HCT116 (cell line): ENCODE data around the gene USP12. TPM values are rescaled to one million over a fixed set of nuclear protein-coding genes. Genes with fewer than 3 reads are reported as not detected.

Experiments
- ATAC-seq: fragments of 200-7000 bp; cut with Tn5 transposase; 2 replicates; pipeline ENCODE4 v1.9.1; 2020; ENCODE audit warnings: mild to moderate bottlenecking, moderate library complexity
- BruUV-seq: library from RNA; stranded (reverse); fragments of 400-500 nt; replicated peaks from 2 replicates; lab custom pipeline; 2021; lab: Mats Ljungman, UMichigan
- CTCF ChIA-PET: fragments of 300-600 bp; sonication (Branson Sonifier 250); formaldehyde crosslinking; loops from one replicate; lab custom pipeline; 2021; ENCODE audit warnings: antibody characterized with exemption; lab: Charles Lee
- POLR2A ChIA-PET: fragments of 300-600, 350-600 bp; sonication (Branson Sonifier 250); formaldehyde crosslinking; loops from one replicate; lab custom pipeline; 2021; ENCODE audit warnings: antibody characterized with exemption; lab: Charles Lee
- RAD21 ChIA-PET, 2 experiments: fragments of 300-600 bp; sonication (Branson Sonifier 250); formaldehyde crosslinking; loops; one replicate each; lab custom pipeline; 2023; ENCODE audit warnings: low total read pairs in 2 of 2; ENCODE audit not compliant: uncharacterized antibody in 2 of 2, unreplicated experiment in 2 of 2, low non-redundant PET in 1 of 2; lab: Charles Lee
- DNase-seq: peaks from one replicate; pipeline ENCODE4 v3.0.0-alpha.2; 2010; ENCODE audit warnings: low read depth, low spot score
- H2AFZ ChIP-seq: fragments of 200-600 bp; shearing (Covaris generic), sonication (generic); 2 replicates; pipeline ENCODE4 v1.6.1; 2017; ENCODE audit warnings: low read depth, mixed run types, mixed read lengths, antibody characterized with exemption, low read length; ENCODE audit not compliant: poor library complexity, severe bottlenecking
- H3K27ac ChIP-seq: 2 replicates; pipeline ENCODE4 v1.5.1; 2012; ENCODE audit warnings: low read depth, low read length
- H3K27me3 ChIP-seq: fragments of 200-600 bp; sonication (generic); 2 replicates; pipeline ENCODE4 v1.6.1; 2016; ENCODE audit warnings: mixed run types, low read length, mixed read lengths; ENCODE audit not compliant: insufficient read depth
- H3K36me3 ChIP-seq, 2 experiments: fragments of 200-500 bp in 1 of 2; fragments of 200-600 bp in 1 of 2; sonication (Bioruptor generic) in 1 of 2; sonication (generic) in 1 of 2; 2 replicates each; pipeline versions ENCODE4 v1.5.1 to v1.6.1; 2014 to 2016; ENCODE audit warnings: low read length in 2 of 2, inconsistent platforms in 1 of 2, mixed read lengths in 1 of 2, mixed run types in 1 of 2; ENCODE audit not compliant: insufficient read depth in 2 of 2, control insufficient read depth in 1 of 2
- H3K4me1 ChIP-seq, 2 experiments: fragments of 200-600 bp in 1 of 2; sonication (generic) in 1 of 2; 2 replicates each; pipeline versions ENCODE4 v1.5.1 to v1.6.1; 2012 to 2017; ENCODE audit warnings: low read length in 2 of 2, inconsistent platforms in 1 of 2, mild to moderate bottlenecking in 1 of 2, mixed read lengths in 1 of 2, mixed run types in 1 of 2, moderate library complexity in 1 of 2; ENCODE audit not compliant: insufficient read depth in 2 of 2, control insufficient read depth in 1 of 2
- H3K4me2 ChIP-seq: fragments of 200-600 bp; sonication (generic); 2 replicates; pipeline ENCODE4 v1.6.1; 2017; ENCODE audit warnings: mixed run types, low read length, mixed read lengths
- H3K4me3 ChIP-seq, 2 experiments: fragments of 200-600 bp in 1 of 2; sonication (generic) in 1 of 2; replicated peaks in 1 of 2; 2 replicates each; pipeline ENCODE4 v1.5.1; 2011 to 2016; ENCODE audit warnings: low read length in 2 of 2, control low read depth in 1 of 2, low read depth in 1 of 2, mild to moderate bottlenecking in 1 of 2, mixed read lengths in 1 of 2, mixed run types in 1 of 2
- H3K79me2 ChIP-seq: fragments of 200-600 bp; sonication (generic); 2 replicates; pipeline ENCODE4 v1.6.1; 2017; ENCODE audit warnings: mild to moderate bottlenecking, mixed run types, low read length, moderate library complexity, mixed read lengths; ENCODE audit not compliant: insufficient read depth
- H3K9ac ChIP-seq: fragments of 200-600 bp; sonication (generic); 2 replicates; pipeline ENCODE4 v1.6.1; 2016; ENCODE audit warnings: low read length, mixed read lengths
- H3K9me2 ChIP-seq: fragments of 200-600 bp; sonication (generic), shearing (Covaris generic); 2 replicates; pipeline ENCODE4 v1.6.1; 2017; ENCODE audit warnings: mixed run types, mild to moderate bottlenecking, moderate library complexity; ENCODE audit not compliant: insufficient read depth
- H3K9me3 ChIP-seq, 2 experiments: fragments of 200-500 bp in 1 of 2; fragments of 200-600 bp in 1 of 2; sonication (Bioruptor generic) in 1 of 2; sonication (generic) in 1 of 2; 2 replicates each; pipeline ENCODE4 v1.6.1; 2014 to 2017; ENCODE audit warnings: low read length in 2 of 2, mixed read lengths in 2 of 2, inconsistent platforms in 1 of 2, low read depth in 1 of 2, mild to moderate bottlenecking in 1 of 2, mixed run types in 1 of 2, moderate library complexity in 1 of 2; ENCODE audit not compliant: control insufficient read depth in 1 of 2, insufficient read depth in 1 of 2
- H4K20me1 ChIP-seq: fragments of 200-600 bp; sonication (generic), shearing (Covaris generic); 2 replicates; pipeline ENCODE4 v1.6.1; 2017; ENCODE audit warnings: mixed run types, mild to moderate bottlenecking, moderate library complexity; ENCODE audit not compliant: insufficient read depth
- ATF3 ChIP-seq: IDR thresholded peaks from 2 replicates; pipeline ENCODE4 v1.6.1; 2012
- EGR1 ChIP-seq: IDR thresholded peaks from 2 replicates; pipeline ENCODE4 v1.6.1; 2012; ENCODE audit warnings: low read depth
- EZH2phosphoT487 ChIP-seq: fragments of 200-600 bp; IDR thresholded peaks from 2 replicates; pipeline ENCODE4 v1.6.1; 2018; ENCODE audit warnings: antibody characterized with exemption, borderline replicate concordance
- JUND ChIP-seq: IDR thresholded peaks from 2 replicates; pipeline ENCODE4 v1.6.1; 2012
- MAX ChIP-seq: IDR thresholded peaks from 2 replicates; pipeline ENCODE4 v1.6.1; 2012
- POLR2AphosphoS5 ChIP-seq: IDR thresholded peaks from 2 replicates; pipeline ENCODE4 v1.6.1; 2011; ENCODE audit warnings: mild to moderate bottlenecking, low read depth, low read length, moderate library complexity
- RAD21 ChIP-seq: IDR thresholded peaks from 2 replicates; pipeline ENCODE4 v1.6.1; 2012; ENCODE audit warnings: low read depth, mild to moderate bottlenecking
- REST ChIP-seq: IDR thresholded peaks from 2 replicates; pipeline ENCODE4 v1.6.1; 2012; ENCODE audit warnings: low read depth
- SIN3A ChIP-seq: IDR thresholded peaks from 2 replicates; pipeline ENCODE4 v1.6.1; 2012; ENCODE audit warnings: low read depth
- SP1 ChIP-seq: IDR thresholded peaks from 2 replicates; pipeline ENCODE4 v1.6.1; 2012; ENCODE audit warnings: low read depth
- SRF ChIP-seq: IDR thresholded peaks from 2 replicates; pipeline ENCODE4 v1.6.1; 2012; ENCODE audit warnings: low read depth
- TCF7L2 ChIP-seq: IDR thresholded peaks from 2 replicates; pipeline ENCODE4 v1.7.0; 2011; ENCODE audit warnings: borderline replicate concordance, inconsistent platforms; ENCODE audit not compliant: insufficient read depth, insufficient read length; ENCODE audit errors: extremely low read depth
- ZBTB33 ChIP-seq: IDR thresholded peaks from 2 replicates; pipeline ENCODE4 v1.6.1; 2011; ENCODE audit warnings: mild to moderate bottlenecking, low read length, moderate library complexity; ENCODE audit not compliant: insufficient replicate concordance; ENCODE audit errors: extremely low read depth
- ZNF274 ChIP-seq: fragments of 200-500 bp; sonication (Bioruptor generic); IDR thresholded peaks from 2 replicates; pipeline ENCODE4 v1.6.1; 2014; ENCODE audit warnings: mild to moderate bottlenecking, low read depth, low read length, inconsistent platforms
- intact Hi-C: fragments of 100-400 bp; cut with micrococcal nuclease; formaldehyde crosslinking; loops from 2 replicates; pipeline ENCODE4 v1.10.0; 2022
- total RNA-seq: library from RNA; stranded (reverse); gene quantifications from one replicate; pipeline ENCODE4 v1.2.1, GENCODE V29; 2021; ENCODE audit not compliant: unreplicated experiment

Gene USP12
- total RNA-seq, 1 experiment from 2014 or later = 28.3 TPM

GRCh38 chr13:27131906-27132305 is 39.7 kb downstream of the USP12 start:
- TF ChIP-seq SRF (no peak), JUND (no peak), EGR1 (no peak), ATF3 (no peak), MAX (no peak), POLR2AphosphoS5 (no peak), SP1 (no peak), TCF7L2 (no peak), RAD21 (no peak), REST (no peak), SIN3A (no peak), ZBTB33 (no peak), ZNF274 (no peak), EZH2phosphoT487 (no peak)
- Histone ChIP-seq H3K4me1 (peaks cover 13 to 31% of the 10 kb centered on the region in 2 experiments), H3K9me3 (no peaks in the 10 kb centered on the region), H3K4me2 (peak overlapping the region; percentile 28; the same call in 1 of the 2 replicates), H3K9me2 (no peaks in the 10 kb centered on the region), H4K20me1 (0 out of 2 replicates have a peak, but pooled peaks cover 4% of the 10 kb centered on the region), H3K36me3 (no peaks in the 10 kb centered on the region), H3K27ac (no peak overlapping the region), H2AFZ (no peak overlapping the region), H3K27me3 (no peaks in the 10 kb centered on the region), H3K79me2 (peaks cover 94% of the 10 kb centered on the region), H3K9ac (no peak overlapping the region), H3K4me3 (no peak overlapping the region)
- DNase-seq (no peak), ATAC-seq (no peak)
- intact Hi-C loops = no loop called here
- RAD21 ChIA-PET = no interaction called here
- BruUV-seq = no TSS peak
- CTCF ChIA-PET = no interaction called here
- POLR2A ChIA-PET = no interaction called here
